ENCODE results near the gene TRIM63. TPM values are rescaled to one million over a fixed set of nuclear protein-coding genes. Genes with fewer than 3 reads are reported as not detected.

The TRIM63 gene
- total RNA-seq, 2 donors from 2014 or later: 0.68 TPM; not detected in 1

GRCh38 chr1:26044971-26045721, 22.3 kb downstream of the TRIM63 start:
- Histone ChIP-seq H3K4me3 (no peak overlapping the region), H3K27ac (no peak overlapping the region), H3K36me3 (no peaks in the 10 kb centered on the region), H3K9me3 (no peaks in the 10 kb centered on the region), H3K4me1 (replicated peaks) (peaks cover 6% of the 10 kb centered on the region), H3K27me3 (replicated peaks; ENCODE audit: insufficient read depth) (peaks cover 27% of the 10 kb centered on the region)
- WGBS: 34% methylated on average over 29 of the region's 29 CpGs
- TF ChIP-seq POLR2A (IDR thresholded peaks at IDR 0.05) (no peak), POLR2AphosphoS5 (IDR thresholded peaks at IDR 0.05) (no peak)
- TF ChIP-seq, protein P1, sequence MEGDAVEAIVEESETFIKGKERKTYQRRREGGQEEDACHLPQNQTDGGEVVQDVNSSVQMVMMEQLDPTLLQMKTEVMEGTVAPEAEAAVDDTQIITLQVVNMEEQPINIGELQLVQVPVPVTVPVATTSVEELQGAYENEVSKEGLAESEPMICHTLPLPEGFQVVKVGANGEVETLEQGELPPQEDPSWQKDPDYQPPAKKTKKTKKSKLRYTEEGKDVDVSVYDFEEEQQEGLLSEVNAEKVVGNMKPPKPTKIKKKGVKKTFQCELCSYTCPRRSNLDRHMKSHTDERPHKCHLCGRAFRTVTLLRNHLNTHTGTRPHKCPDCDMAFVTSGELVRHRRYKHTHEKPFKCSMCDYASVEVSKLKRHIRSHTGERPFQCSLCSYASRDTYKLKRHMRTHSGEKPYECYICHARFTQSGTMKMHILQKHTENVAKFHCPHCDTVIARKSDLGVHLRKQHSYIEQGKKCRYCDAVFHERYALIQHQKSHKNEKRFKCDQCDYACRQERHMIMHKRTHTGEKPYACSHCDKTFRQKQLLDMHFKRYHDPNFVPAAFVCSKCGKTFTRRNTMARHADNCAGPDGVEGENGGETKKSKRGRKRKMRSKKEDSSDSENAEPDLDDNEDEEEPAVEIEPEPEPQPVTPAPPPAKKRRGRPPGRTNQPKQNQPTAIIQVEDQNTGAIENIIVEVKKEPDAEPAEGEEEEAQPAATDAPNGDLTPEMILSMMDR (IDR thresholded peaks at IDR 0.05): no peak
- DNase-seq (ENCODE audit: low spot score): no peak
- intact Hi-C loops (cut with DNase I): no loop called here

GRCh38 chr1:26044414-26044813, 23.0 kb downstream of the TRIM63 start:
- TF ChIP-seq, protein P1 (IDR thresholded peaks at IDR 0.05): no peak
- TF ChIP-seq POLR2A (IDR thresholded peaks at IDR 0.05) (no peak), POLR2AphosphoS5 (IDR thresholded peaks at IDR 0.05) (no peak)
- Histone ChIP-seq H3K4me3 (no peak overlapping the region), H3K27me3 (replicated peaks; ENCODE audit: insufficient read depth) (peaks cover 27% of the 10 kb centered on the region), H3K9me3 (no peaks in the 10 kb centered on the region), H3K4me1 (replicated peaks) (peaks cover 6% of the 10 kb centered on the region), H3K27ac (no peak overlapping the region), H3K36me3 (no peaks in the 10 kb centered on the region)
- DNase-seq (ENCODE audit: low spot score): no peak
- WGBS: 94% methylated on average over 3 of the region's 3 CpGs
- intact Hi-C loops (cut with DNase I): no loop called here

DNA sequence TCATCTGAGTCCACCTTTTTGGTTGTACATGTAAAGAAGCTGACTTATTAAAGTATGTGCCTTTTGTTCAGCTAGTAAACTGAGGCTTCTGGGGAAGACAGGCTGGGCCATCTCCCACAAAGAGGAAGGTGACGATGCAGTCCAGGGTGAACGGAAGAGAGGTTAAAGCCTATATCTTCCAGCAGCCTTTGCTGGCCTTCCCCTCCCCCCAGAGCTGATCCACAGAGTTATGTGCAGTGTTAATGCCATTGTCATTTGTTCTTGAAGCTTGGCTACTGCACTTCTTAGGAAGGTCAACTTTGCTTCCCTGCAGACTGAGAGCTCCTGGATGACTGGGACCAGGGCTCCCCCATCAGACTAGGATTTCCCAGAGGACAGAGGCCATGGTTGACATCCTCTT, 23.7 kb downstream of the TRIM63 start:
- intact Hi-C loops (cut with DNase I): no loop called here
- TF ChIP-seq POLR2A (IDR thresholded peaks at IDR 0.05): no peak
- H3K27ac ChIP-seq: no peak overlapping the region
- peaks cover 6% of the 10 kb centered on the region for H3K4me1 ChIP-seq (replicated peaks)
- peaks cover 27% of the 10 kb centered on the region for H3K27me3 ChIP-seq (replicated peaks; ENCODE audit: insufficient read depth)
- no peaks in the 10 kb centered on the region for H3K36me3 ChIP-seq
- no peak for DNase-seq (ENCODE audit: low spot score)
- H3K9me3 ChIP-seq: no peaks in the 10 kb centered on the region
- WGBS: 83% methylated on average over 2 of the region's 2 CpGs
- no peak overlapping the region for H3K4me3 ChIP-seq

- Histone ChIP-seq H3K27me3 (replicated peaks; ENCODE audit: insufficient read depth) (peaks cover 18% of the 10 kb centered on the region), H3K4me3 (no peak overlapping the region), H3K27ac (no peak overlapping the region), H3K4me1 (replicated peaks) (peaks cover 6% of the 10 kb centered on the region), H3K36me3 (no peaks in the 10 kb centered on the region), H3K9me3 (no peaks in the 10 kb centered on the region)
- WGBS: 75% methylated on average over 4 of the region's 4 CpGs
- intact Hi-C loops (cut with DNase I): no loop called here
- DNase-seq (ENCODE audit: low spot score): no peak
- no peak for TF ChIP-seq POLR2A (IDR thresholded peaks at IDR 0.05)
- TF ChIP-seq POLR2AphosphoS5 (IDR thresholded peaks at IDR 0.05): no peak
- TF ChIP-seq, protein P1 (IDR thresholded peaks at IDR 0.05): no peak
These were observed 25.5 kb downstream of the TRIM63 start for GRCh38 chr1:26041978-26042377.

- Histone ChIP-seq H3K36me3 (no peaks in the 10 kb centered on the region), H3K27me3 (replicated peaks; ENCODE audit: insufficient read depth) (peaks cover 14% of the 10 kb centered on the region), H3K9me3 (no peaks in the 10 kb centered on the region), H3K27ac (no peak overlapping the region), H3K4me3 (no peak overlapping the region), H3K4me1 (replicated peaks) (peaks cover 6% of the 10 kb centered on the region)
- TF ChIP-seq POLR2AphosphoS5 (IDR thresholded peaks at IDR 0.05): no peak
- TF ChIP-seq POLR2A (IDR thresholded peaks at IDR 0.05): no peak
- TF ChIP-seq, protein P1 (IDR thresholded peaks at IDR 0.05): no peak
- no peak for DNase-seq (ENCODE audit: low spot score)
- intact Hi-C loops (cut with DNase I): no loop called here
- 80% methylated on average over 5 of the region's 7 CpGs for WGBS
These were observed 26.0 kb downstream of the TRIM63 start for GRCh38 chr1:26041401-26041800.

Data from prostate gland (tissue), 2 donors.